ENCODE data around the gene TRIP6.

TRIP6 gene

DNA sequence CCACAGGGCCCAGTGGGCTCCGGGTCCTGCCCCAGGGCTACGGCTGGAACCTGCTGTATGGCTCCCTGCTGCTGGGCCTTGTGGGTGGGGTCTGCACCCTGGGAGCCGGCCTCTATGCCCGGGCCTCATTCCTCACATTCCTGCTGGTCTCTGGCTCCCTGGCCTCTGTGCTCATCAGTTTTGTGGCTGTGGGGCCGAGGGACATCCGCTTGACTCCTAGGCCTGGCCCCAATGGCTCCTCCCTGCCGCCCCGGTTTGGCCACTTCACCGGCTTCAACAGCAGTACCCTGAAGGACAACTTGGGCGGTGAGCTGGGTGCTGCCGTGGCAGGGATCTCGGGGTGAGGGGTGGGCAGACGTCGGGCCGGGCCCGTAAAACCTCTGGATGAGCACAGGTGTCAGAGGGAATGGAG lies 10.3 kb upstream of the TRIP6 start:
- DNase-seq (ENCODE audit: low read depth): no peak
- TF ChIP-seq, protein P1, sequence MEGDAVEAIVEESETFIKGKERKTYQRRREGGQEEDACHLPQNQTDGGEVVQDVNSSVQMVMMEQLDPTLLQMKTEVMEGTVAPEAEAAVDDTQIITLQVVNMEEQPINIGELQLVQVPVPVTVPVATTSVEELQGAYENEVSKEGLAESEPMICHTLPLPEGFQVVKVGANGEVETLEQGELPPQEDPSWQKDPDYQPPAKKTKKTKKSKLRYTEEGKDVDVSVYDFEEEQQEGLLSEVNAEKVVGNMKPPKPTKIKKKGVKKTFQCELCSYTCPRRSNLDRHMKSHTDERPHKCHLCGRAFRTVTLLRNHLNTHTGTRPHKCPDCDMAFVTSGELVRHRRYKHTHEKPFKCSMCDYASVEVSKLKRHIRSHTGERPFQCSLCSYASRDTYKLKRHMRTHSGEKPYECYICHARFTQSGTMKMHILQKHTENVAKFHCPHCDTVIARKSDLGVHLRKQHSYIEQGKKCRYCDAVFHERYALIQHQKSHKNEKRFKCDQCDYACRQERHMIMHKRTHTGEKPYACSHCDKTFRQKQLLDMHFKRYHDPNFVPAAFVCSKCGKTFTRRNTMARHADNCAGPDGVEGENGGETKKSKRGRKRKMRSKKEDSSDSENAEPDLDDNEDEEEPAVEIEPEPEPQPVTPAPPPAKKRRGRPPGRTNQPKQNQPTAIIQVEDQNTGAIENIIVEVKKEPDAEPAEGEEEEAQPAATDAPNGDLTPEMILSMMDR (conservative IDR thresholded peaks at IDR 0.05; ENCODE audit: low read length): no peak
- no peak overlapping the region for H3K4me3 ChIP-seq (ENCODE audit: low read length)

DNA sequence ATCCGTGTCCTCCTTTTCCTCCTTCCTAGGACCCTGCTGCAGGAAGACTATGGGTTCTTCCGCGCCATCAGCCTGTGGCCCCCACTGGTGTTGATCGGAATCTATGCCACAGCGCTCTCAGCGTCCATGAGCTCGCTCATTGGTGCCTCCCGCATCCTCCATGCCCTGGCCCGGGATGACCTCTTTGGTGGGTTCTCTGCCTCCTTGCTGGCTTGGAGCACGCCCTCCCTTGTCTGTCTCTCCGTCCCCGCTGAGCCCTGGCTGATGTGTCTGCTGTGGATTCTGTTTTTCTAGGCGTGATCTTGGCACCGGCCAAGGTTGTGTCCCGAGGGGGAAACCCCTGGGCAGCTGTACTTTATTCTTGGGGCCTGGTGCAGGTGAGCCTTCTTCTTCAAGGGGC lies 7.3 kb upstream of the TRIP6 start:
- TF ChIP-seq, protein P1 (conservative IDR thresholded peaks at IDR 0.05; ENCODE audit: low read length): no peak
- DNase-seq (ENCODE audit: low read depth): no peak
- no peak overlapping the region for H3K4me3 ChIP-seq (ENCODE audit: low read length)

DNA sequence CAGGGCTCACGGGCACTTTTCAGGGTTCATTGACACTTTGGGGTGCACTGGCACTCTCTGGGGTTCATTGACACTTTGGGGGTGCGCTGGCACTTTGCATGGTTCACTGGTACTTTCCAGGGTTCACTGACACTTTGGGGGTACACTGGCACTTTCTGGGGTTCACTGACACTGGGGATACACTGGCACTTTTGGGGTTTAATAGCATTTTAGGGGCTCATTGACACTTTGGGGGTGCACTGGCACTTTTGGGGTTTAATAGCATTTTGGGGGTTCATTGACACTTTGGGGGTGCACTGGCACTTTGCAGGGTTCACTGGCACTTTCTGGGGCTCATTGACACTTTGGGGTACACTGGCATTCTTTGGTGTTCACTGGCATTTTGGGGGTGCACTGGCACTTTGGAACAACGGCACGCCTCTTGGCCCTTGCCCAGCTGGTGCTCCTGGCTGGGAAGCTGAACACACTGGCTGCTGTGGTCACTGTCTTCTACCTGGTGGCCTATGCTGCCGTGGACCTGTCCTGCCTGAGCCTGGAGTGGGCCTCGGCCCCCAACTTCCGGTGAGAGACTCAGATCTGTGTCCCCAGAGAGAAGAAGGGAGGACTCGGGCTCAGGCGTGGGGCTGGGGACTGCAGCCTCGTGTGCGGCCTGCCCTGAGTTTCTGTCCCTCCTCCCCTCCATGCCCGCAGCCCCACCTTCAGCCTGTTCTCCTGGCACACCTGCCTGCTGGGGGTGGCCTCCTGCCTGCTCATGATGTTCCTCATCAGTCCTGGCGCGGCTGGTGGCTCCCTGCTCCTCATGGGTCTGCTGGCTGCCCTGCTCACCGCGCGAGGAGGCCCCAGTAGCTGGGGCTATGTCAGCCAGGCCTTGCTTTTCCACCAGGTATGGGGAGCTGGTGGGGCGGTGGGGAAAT lies 6.2 kb upstream of the TRIP6 start:
- no peak overlapping the region for H3K4me3 ChIP-seq (ENCODE audit: low read length)
- TF ChIP-seq, protein P1 (conservative IDR thresholded peaks at IDR 0.05; ENCODE audit: low read length): no peak
- no peak for DNase-seq (ENCODE audit: low read depth)

DNA sequence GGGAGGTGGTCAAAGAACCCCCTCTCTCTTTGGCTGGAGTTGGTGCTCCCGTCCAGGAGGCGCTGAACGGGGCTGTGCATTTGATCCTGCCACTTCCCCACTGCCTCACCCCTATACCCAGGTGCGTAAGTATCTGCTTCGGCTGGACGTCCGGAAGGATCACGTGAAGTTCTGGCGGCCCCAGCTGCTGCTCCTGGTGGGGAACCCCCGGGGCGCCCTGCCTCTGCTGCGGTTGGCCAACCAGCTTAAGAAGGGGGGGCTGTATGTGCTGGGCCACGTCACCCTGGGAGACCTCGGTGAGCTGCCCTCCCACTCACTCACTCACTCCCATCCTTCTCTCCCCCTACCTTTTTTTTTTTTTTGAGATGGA lies 5.6 kb upstream of the TRIP6 start:
- no peak overlapping the region for H3K4me3 ChIP-seq (ENCODE audit: low read length)
- TF ChIP-seq, protein P1 (conservative IDR thresholded peaks at IDR 0.05; ENCODE audit: low read length): no peak
- no peak for DNase-seq (ENCODE audit: low read depth)

DNA sequence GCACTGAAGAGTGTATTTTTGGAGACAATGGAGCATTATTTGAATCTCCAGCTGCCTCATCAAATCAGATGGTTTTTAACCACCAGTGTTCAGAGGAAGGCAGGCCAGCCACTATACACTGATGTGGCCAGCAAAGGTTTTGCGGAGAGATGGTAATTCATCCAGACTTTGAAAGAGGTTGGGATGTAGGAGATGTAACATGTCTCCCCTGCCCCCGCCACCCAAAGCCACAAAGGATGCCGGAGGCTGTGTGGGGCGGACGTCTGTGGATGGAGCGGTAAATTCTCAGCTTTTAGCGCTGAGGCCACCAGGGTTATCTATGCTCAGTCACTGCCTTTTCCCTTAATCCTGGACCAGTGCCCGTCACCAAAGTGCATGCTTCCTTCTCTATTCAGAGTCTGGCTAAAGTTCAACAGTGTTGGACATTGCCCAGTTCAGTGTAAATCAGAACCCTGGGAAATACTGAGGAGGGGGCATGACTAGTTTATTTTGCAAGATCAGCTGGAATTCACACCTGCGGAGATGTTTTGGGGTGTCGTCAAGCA lies 3.7 kb upstream of the TRIP6 start:
- H3K4me3 ChIP-seq (ENCODE audit: low read length): no peak overlapping the region
- TF ChIP-seq, protein P1 (conservative IDR thresholded peaks at IDR 0.05; ENCODE audit: low read length): no peak
- no peak for DNase-seq (ENCODE audit: low read depth)

DNA sequence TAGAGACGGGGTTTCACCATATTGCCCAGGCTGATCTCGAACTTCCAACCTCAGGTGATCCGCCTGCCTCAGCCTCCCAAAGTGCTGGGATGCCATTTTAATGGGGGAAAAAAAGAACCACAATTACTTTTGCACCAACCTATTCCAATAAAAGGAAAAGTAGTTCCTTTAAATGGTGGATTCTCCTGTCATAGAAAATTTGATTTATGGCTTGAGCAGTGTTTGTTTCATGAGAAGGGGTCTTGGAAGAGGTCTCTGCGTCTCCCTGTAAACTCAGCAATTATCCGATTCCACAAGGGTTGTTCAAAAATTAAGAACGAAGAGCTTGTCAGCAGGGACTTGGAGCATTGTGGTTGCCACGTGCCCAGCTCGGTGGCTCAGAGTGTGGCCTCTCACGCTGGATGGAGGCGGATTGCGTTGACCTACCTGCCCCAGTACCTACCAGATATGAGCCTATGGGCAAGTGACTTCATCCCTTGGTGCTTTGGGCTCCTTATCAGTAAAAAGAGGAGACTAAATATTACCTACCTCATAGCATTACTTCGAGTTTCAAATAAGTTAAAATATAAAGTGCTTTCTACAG lies 2.8 kb upstream of the TRIP6 start:
- no peak for DNase-seq (ENCODE audit: low read depth)
- H3K4me3 ChIP-seq (ENCODE audit: low read length): no peak overlapping the region
- TF ChIP-seq, protein P1 (conservative IDR thresholded peaks at IDR 0.05; ENCODE audit: low read length): no peak
